ENCODE measurements around the gene LIPG.
"Not testable (repeated sequence)": the region's sequence is repeated elsewhere in the genome, so short reads cannot be mapped to it uniquely, and the experiment has no call there.

The LIPG gene

GRCh38 chr18:49546719-49547273 lies 15.1 kb upstream of the LIPG start:
- DNase-seq (ENCODE audit: low read depth), result no peak

- no peak for DNase-seq (ENCODE audit: low read depth)
Measured at GRCh38 chr18:49547701-49548100, 14.2 kb upstream of the LIPG start.

- no peak for DNase-seq (ENCODE audit: low read depth)
Measured at GRCh38 chr18:49548229-49548636, 13.6 kb upstream of the LIPG start.

GRCh38 chr18:49550621-49551339 lies 11.1 kb upstream of the LIPG start:
- DNase-seq (ENCODE audit: low read depth), result no peak

- DNase-seq (ENCODE audit: low read depth), result no peak
Measured at GRCh38 chr18:49553003-49553402, 8.9 kb upstream of the LIPG start.

- no peak for DNase-seq (ENCODE audit: low read depth)
Measured at GRCh38 chr18:49555641-49556040, 6.2 kb upstream of the LIPG start.

DNA sequence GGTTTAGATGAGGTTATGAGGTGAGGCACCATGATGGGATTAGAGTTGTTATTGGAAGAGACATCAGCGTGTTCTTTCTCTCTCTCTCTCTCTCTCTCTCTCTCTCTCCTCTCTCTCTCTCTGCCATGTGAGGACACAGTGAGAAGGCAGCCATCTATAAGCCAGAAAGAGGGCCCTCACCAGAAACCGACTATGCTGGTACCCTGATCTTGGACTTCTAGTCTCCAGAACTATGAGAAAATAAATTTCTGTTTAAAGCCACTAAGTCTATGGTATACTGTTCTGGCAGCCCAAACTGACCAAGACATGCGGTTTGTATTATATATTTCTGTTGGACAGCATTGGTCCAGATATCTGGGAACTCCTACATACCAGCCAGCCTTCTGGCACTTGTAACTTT lies 3.5 kb upstream of the LIPG start:
- DNase-seq (ENCODE audit: low read depth), result no peak

GRCh38 chr18:49559326-49559931 lies 2.4 kb upstream of the LIPG start:
- DNase-seq (ENCODE audit: low read depth), result not testable (repeated sequence)

DNA sequence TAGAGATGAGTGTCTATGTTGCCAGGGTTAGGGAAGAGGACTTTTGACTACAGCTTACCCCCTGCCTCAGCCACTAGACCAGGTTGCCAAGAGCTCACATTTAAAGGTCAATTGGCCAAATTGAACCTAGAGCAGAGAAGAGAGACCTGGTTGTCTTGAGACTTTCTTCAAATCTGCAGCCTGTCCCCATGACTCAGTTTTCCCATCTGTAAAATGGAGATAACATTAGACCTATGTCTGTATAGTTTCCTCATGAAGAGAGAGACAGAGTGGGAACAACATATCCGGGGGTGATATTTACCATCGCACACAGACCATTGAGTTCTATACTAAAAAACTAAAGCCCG lies 1.6 kb upstream of the LIPG start:
- no peak for DNase-seq (ENCODE audit: low read depth)

DNA sequence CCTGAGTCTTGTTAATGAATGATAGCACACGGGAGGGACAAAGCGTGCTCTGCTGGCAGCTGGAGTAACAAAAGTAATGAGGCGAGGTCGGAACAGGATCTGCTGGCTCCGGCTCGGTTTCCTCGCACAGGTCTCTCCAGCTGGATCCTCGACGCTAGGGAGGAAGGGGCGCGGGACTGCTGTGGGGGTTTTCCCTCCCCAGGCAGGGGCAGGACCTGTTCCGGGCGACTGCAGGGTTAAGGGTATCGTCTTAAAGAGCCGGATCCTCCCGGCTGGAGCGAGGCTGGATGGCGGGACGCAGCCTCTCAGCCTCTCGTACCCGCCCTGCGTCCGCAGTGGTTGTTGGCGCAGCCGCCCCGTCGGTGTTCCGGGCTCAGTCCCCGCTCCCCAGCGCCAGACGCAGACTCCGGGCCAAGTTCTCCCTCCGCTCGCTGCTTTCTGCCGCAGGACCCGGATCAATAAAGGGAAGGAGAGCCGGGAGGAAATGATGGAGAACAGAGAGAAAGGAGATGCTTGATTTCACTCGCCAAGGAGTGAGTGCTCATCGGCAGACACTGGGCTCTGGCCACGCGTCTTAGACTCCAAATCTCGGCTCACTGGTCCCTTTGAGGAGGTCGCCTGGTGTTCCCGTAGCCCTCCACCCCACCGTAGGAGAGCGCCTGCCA lies 1.1 kb upstream of the LIPG start:
- no peak for DNase-seq (ENCODE audit: low read depth)

GRCh38 chr18:49562481-49563129 lies 748 bp downstream of the LIPG start:
- no peak for DNase-seq (ENCODE audit: low read depth)

DNA sequence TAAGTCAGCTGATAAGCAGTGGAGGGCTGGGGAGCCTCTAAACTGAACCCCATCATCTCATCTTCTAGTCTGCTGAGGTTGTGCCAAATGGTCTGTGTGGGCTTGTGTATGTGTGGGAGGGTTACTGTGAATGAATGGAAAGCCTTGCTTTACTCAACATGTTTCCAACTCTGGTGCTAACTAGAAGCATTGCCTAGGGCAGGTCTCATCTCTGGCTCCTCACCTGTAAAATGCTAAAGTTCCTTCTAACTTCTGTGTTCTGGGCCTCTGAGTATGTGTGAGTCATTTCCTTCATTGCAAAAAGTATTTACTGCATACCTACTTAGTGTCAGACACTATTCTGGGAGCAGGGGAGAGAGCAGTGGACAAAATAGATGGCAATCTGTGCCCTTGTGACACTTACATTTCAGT lies 1.3 kb downstream of the LIPG start:
- DNase-seq (ENCODE audit: low read depth), result no peak

DNA sequence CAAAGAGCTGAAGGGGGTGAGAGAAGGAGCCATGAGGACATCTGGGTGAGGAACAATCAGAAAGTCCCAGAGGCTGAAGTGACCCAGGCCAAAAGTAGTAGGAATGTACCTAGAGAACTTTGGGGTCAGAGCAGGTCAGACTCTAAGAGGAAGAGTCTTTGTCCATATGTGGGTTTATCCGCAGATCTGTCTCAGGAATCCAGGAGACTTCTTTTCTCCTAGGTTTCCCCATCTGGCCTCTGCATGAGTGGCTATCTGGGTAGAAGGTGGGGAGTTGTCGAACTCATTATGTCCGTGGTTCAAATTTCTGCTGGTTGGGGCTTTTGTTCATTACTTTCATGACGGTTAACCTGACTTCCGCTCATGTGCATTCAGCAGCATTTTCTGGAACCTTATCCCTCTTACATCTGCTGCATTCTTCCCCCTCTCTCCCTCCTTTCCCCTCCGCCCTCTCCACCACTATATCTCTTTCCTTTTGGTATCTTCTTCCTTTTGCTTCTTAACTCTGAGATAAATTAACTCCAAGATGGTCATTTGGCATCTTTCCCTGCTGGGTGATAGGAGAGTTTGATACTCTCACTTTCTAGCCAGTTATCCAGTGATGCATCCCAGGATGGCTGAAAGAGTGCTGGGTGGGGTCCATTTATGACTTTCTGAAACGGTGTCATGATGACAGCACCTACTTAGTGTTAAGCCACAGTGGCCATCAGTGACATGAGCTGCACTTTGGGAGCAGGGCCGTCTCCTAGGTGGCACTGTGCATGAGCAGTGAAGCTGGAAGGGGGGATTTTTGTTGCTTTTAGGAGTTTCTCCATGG lies 2.1 kb downstream of the LIPG start:
- DNase-seq (ENCODE audit: low read depth), result no peak

DNA sequence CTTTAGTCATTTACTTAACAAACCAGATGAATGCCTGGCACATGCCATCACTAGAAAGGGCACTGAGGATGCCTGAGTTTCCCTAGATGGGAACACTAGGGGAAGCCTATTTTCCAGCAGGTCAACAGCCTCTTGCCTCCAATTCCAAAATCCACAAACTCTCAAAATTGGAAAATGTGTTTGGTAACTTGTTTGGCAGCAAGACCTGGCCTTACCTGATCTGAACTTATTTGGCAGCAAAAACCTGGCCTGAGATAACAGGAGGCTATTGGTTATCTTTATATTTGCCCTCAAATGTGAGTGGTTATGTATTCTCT lies 2.6 kb downstream of the LIPG start:
- no peak for DNase-seq (ENCODE audit: low read depth)

GRCh38 chr18:49565101-49565500 lies 3.2 kb downstream of the LIPG start:
- no peak for DNase-seq (ENCODE audit: low read depth)

GRCh38 chr18:49565612-49566011 lies 3.8 kb downstream of the LIPG start:
- no peak for DNase-seq (ENCODE audit: low read depth)

DNA sequence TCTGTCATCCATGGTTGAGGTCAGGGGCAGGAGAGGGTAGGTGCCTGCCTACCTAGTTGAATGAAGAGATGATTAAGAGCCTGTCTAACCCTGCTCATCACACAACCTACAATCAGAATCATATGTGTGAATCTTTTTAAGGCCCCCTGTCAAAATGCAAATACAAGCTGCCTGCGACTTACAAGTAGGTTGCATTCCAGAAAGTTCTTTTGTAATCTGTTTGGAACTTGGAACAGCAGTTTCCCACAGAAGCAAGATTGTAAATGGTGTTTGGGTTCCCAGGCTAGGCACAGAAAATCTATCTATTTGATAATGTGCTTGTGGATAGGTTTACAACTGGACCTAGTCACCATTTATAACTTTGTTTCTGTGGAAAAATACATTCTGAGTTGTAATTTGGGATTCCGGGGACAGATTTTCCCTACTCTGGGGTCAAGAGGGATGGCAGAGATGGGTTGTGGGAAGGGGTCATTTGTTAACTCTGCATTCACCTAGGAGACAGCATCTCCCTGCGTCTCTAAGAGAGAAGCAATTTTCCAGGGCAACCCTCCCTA lies 4.4 kb downstream of the LIPG start:
- DNase-seq (ENCODE audit: low read depth), result no peak

- DNase-seq (ENCODE audit: low read depth), result no peak
Measured at GRCh38 chr18:49566985-49567384, 5.1 kb downstream of the LIPG start.

GRCh38 chr18:49569724-49570123 lies 7.9 kb downstream of the LIPG start:
- DNase-seq (ENCODE audit: low read depth), result no peak

DNA sequence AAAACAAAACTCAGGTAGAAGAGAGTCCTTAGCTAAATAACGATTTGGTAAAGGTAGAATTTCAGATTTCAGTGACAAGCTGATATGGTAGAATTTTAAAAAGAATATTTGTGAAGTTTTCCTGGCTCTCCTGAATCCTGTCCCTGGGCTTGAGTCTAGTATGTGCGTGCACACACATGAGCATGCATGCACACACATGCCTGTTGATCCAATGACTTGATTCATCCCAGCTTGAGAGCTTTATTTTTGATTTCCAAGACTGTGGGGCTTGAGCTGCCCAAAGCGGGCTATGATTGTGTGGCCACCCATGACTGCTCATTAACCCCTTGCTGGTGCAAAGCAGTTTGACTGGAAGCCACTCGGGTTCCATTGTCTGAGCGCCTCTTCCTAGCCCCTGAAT lies 9.0 kb downstream of the LIPG start:
- no peak for DNase-seq (ENCODE audit: low read depth)

GRCh38 chr18:49572611-49573345 lies 10.9 kb downstream of the LIPG start:
- DNase-seq (ENCODE audit: low read depth), result no peak
